ENCODE results near the gene KIF5C.

- TF ChIP-seq CTCF (IDR thresholded peaks at IDR 0.05; ENCODE audit: borderline replicate concordance, extremely low read depth, low read length, poor library complexity, severe bottlenecking) (no peak), EZH2 (IDR thresholded peaks at IDR 0.05; ENCODE audit: borderline replicate concordance, low read depth, low read length, severe bottlenecking) (no peak)
These were observed 14.0 kb downstream of the KIF5C start for GRCh38 chr2:148888986-148889385.
